ENCODE results near the gene MYF6.

Gene MYF6

GRCh38 chr12:80749456-80749855 lies 42.0 kb downstream of the MYF6 start:
- DNase-seq (ENCODE audit: insufficient read length, low spot score) (no peak), FAIRE-seq (no peak)

GRCh38 chr12:80752464-80752863 lies 45.0 kb downstream of the MYF6 start:
- FAIRE-seq (no peak), DNase-seq (ENCODE audit: insufficient read length, low spot score) (no peak)

GRCh38 chr12:80754274-80754673 lies 46.8 kb downstream of the MYF6 start:
- FAIRE-seq (no peak), DNase-seq (ENCODE audit: insufficient read length, low spot score) (no peak)

- DNase-seq (ENCODE audit: insufficient read length, low spot score) (no peak), FAIRE-seq (no peak)
Observed at GRCh38 chr12:80756875-80757274, 49.4 kb downstream of the MYF6 start.

Data from HTR-8/SVneo (cell line).